NCI-H128 (cell line): ENCODE measurements around the gene EPHA6.
"Not testable (repeated sequence)": the region's sequence is repeated elsewhere in the genome, so short reads cannot be mapped to it uniquely, and the experiment has no call there.

Source experiments
- DNase-seq: peaks from one replicate; lab custom pipeline; 2025; ENCODE audit not compliant: unreplicated experiment; lab: John Stamatoyannopoulos, UW

Gene EPHA6

DNA sequence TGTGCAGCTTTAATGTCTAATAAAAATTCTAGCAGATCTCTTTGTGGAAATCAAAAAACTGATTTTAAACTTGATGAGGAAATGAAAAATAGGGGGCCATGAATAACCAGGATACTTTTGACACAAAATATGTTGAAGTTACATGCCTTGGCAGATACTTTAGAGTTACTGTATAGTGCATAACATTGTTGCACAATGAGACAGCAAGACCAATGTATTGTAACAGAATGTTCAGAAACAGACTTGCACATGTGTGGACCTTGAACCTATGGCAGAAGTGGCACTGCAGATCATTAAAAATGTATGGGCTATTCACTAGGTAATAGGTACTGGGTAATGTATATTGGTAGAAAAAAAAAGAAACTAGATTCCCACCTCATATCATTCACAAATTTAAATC is 607.2 kb downstream of the EPHA6 start:
- DNase-seq = no peak

DNA sequence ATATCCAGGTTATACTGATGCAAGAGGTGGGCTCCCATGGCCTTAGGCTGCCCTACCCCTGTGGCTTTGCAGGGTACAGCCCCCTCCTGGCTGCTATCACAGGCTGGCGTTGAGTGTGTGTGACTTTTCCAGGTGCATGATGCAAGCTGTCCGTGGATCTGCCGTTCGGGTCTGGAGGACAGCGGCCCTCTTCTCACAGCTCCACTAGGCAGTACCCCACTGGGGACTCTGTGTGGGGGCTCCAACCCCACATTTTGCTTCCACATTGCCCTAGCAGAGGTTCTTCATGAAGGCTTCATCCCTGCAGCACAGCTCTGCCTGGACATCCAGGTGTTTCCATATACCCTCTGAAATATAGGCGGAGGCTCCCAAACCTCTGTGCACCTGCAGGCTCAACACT is 610.6 kb downstream of the EPHA6 start:
- DNase-seq = no peak

DNA sequence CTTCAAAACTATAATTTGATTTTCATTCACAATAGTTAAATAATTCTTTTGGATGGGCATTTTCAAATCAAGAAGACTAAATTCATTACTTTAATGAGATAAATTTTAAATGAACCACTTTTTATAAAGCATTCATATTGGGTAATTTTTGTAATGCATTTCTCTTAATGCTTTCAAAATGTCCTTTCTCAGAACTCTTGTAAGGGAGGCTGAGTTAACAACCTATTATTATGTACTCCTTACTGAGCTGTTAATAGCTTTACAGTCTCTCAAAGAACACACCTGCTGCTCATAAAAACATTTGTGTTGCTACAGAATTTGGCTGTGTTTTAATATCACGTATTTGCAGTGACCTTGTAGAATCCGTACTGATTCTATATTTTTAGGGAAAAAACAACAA is 616.2 kb downstream of the EPHA6 start:
- no peak for DNase-seq

- no peak for DNase-seq
These were observed 618.5 kb downstream of the EPHA6 start for GRCh38 chr3:97432914-97433313.

GRCh38 chr3:97438131-97438530 is 623.7 kb downstream of the EPHA6 start:
- no peak for DNase-seq

- no peak for DNase-seq
These were observed 625.0 kb downstream of the EPHA6 start for GRCh38 chr3:97439373-97439772.

DNA sequence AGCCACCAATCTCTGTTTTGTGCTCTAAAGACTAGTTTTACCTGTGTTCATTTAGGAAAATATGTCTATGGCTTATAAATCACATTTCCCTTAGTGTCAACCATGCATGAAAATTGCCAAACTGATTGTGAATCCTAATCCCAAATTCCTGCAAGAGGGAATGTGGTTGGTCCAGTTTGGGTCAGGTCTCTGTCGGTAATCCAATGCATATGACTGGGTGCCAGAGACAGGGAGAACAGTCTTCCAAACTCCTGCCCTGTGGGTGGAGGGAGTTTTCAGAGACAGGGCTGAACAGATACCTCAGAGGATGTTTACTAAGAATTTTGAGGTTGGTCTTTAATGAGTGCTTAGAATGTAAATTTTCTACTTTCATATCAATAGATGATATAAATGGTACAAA is 649.6 kb downstream of the EPHA6 start:
- DNase-seq = no peak

- DNase-seq = no peak
These were observed 656.1 kb downstream of the EPHA6 start for GRCh38 chr3:97470481-97470880.

DNA sequence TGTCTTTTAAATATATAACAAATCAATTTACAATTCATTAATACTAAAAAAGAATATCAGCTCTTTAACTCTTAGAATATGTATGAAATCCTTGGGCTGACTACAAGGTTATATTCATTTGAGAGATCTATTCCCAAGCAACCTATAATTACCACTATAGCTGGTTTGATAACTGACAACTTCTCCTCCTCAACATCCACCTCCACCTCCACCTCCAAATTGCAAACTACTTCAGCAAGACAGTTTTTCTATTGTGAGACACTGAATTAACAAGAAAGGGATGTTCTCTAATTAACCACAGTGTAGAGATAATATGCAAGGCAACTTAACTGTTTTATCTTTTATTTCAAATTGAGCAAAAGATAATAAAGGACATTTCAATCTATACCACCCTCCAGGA is 665.3 kb downstream of the EPHA6 start:
- DNase-seq = no peak

GRCh38 chr3:97480696-97481289 is 666.4 kb downstream of the EPHA6 start:
- DNase-seq = not testable (repeated sequence)

DNA sequence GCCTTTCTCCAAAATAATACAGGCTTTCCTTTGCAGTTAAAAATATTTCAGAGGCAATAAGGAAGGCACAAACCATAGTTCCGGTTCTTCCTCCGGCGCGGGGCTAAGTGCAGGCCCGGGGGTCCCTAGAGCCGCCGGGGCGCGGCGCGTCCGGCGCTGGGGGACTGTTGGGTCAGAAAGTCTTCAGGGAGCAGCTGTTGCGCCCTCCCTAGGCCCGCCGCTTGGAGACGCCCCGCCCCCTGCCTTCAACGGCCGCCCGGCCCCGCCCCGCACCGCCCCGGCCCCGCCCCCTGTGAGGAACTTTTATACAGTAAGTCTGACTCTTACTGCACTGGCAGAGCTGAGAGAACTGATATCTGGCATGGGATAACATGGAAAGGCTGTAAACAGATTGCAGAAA is 667.0 kb downstream of the EPHA6 start:
- DNase-seq = no peak

GRCh38 chr3:97485206-97485605 is 670.8 kb downstream of the EPHA6 start:
- no peak for DNase-seq

- DNase-seq = no peak
These were observed 673.2 kb downstream of the EPHA6 start for GRCh38 chr3:97487587-97487986.

DNA sequence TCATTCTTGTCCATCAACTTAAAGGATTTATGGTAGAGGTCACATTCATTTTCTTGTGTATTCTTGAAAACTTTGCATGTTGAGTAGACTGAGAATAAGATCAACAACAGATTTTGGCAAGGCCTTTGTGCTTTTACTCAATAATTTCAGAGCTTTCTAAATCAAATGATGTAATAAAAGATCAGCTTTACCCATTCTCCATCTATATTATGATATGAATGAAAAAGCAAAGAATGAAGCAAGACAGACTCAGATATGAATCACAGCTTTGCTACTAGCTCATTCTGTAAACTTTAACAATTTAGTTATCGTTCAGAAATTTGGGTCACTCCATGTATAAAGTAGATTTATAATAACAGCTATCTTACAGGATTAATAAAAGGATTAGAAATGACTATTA is 674.3 kb downstream of the EPHA6 start:
- DNase-seq = no peak

DNA sequence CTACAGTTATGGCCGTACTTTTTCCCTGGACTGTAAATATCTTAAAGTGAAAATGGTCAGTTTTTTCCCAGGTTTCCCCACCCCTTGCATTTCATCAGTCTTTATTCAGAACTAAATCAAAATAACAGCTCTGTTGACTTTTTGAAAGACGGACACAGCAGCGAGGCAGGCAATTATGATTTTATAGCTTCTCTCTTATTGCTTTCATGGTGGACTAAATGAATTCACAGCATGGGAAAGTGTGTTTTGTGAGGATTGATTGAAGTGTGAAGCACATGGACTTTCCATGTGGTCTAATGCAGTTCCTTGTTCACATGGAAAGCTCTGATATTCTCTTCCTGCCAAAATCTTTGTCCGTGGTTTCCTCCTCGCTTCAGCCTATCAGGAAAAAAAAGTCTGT is 681.5 kb downstream of the EPHA6 start:
- no peak for DNase-seq

- no peak for DNase-seq
These were observed 682.7 kb downstream of the EPHA6 start for GRCh38 chr3:97497138-97497537.

GRCh38 chr3:97504463-97504862 is 690.1 kb downstream of the EPHA6 start:
- DNase-seq = no peak

- DNase-seq = no peak
These were observed 696.4 kb downstream of the EPHA6 start for GRCh38 chr3:97510795-97511194.

GRCh38 chr3:97515076-97515475 is 700.7 kb downstream of the EPHA6 start:
- DNase-seq = no peak

- DNase-seq = no peak
These were observed 716.3 kb downstream of the EPHA6 start for GRCh38 chr3:97530691-97531090.

DNA sequence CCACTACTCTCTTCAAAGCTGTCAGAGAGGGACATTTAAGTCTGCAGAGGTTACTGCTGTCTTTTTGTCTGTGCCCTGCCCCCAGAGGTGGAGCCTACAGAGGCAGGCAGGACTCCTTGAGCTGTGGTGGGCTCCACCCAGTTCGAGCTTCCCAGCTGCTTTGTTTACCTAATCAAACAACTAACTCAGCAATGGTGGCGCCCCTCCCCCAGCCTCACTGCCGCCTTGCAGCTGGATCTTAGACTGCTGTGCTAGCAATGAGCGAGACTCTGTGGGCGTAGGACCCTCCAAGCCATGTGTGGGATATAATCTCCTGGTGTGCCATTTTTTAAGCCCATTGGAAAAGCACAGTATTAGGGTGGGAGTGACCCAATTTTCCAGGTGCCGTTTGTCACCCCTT is 733.2 kb downstream of the EPHA6 start:
- DNase-seq = not testable (repeated sequence)

GRCh38 chr3:97550408-97550807 is 736.0 kb downstream of the EPHA6 start:
- no peak for DNase-seq

GRCh38 chr3:97552186-97552585 is 737.8 kb downstream of the EPHA6 start:
- DNase-seq = no peak

DNA sequence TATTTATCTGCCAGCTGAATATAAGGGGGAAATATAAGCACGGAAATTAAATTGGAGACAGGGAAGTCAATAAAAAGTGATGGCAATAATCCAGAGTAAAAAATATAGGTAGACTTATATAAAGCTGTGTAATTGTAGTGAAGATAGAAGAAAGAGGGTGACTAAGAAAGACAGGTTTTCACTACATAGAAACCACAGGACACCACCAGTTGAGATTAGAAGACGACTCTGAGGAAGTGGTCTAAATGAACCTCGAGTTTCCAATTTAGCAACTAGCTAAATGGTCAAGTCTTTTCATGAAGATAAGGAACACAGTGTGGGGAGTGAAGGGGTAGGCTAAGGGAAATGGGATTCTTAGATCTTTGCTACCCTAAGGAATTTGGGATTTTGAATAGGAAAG is 761.3 kb downstream of the EPHA6 start:
- DNase-seq = no peak
